Endothelial cell of umbilical vein (primary cell): ENCODE data around the gene AMFR.

ENCODE experiments used
- EZH2 ChIP-seq: IDR thresholded peaks from 2 replicates; pipeline ENCODE4 v1.6.1; 2012; ENCODE audit warnings: borderline replicate concordance, low read depth, mild to moderate bottlenecking, moderate library complexity, low read length, inconsistent platforms; ENCODE audit not compliant: severe bottlenecking
- POLR2A ChIP-seq: IDR thresholded peaks from 2 replicates; pipeline ENCODE4 v1.6.1; 2012; ENCODE audit warnings: low read depth, mild to moderate bottlenecking, control low read depth, low read length
- POLR2AphosphoS5 ChIP-seq: IDR thresholded peaks from 2 replicates; pipeline ENCODE4 v1.6.1; 2012; ENCODE audit warnings: low read depth, mild to moderate bottlenecking, control low read depth, low read length, moderate library complexity; ENCODE audit not compliant: insufficient read depth

GRCh38 chr16:56401482-56401881, 23.9 kb downstream of the AMFR start:
- TF ChIP-seq POLR2AphosphoS5 (no peak), EZH2 (no peak), POLR2A (no peak)
